ENCODE results near the gene TCFL5.

The TCFL5 gene

GRCh38 chr20:62820208-62820961 lies 41.2 kb downstream of the TCFL5 start:
- no peaks in the 10 kb centered on the region for H3K36me3 ChIP-seq (ENCODE audit: control insufficient read depth in 2 of 2, insufficient read depth in 1 of 2, low read length in 2 of 2)
- CTCF ChIA-PET: interaction anchor here (1.4 kb wide), 1 partner anchor 12 kb away, joined by 6 read pairs; no protein-coding TSS in a partner anchor
- TF ChIP-seq ZIC2 (tag by site-specific recombination; IDR thresholded peaks at IDR 0.05): 0 out of 2 replicates have a peak, but pooled peaks have one; percentile 12
- TF ChIP-seq ZNF423 (tag by site-specific recombination; IDR thresholded peaks at IDR 0.05): peak; percentile 74
- TF ChIP-seq EGR2 (tag by site-specific recombination; IDR thresholded peaks at IDR 0.05; ENCODE audit: low read depth): peak; percentile 67
- no peak for TF ChIP-seq ZNF585B (tag by site-specific recombination; IDR thresholded peaks at IDR 0.05)
- TF ChIP-seq, protein P1, sequence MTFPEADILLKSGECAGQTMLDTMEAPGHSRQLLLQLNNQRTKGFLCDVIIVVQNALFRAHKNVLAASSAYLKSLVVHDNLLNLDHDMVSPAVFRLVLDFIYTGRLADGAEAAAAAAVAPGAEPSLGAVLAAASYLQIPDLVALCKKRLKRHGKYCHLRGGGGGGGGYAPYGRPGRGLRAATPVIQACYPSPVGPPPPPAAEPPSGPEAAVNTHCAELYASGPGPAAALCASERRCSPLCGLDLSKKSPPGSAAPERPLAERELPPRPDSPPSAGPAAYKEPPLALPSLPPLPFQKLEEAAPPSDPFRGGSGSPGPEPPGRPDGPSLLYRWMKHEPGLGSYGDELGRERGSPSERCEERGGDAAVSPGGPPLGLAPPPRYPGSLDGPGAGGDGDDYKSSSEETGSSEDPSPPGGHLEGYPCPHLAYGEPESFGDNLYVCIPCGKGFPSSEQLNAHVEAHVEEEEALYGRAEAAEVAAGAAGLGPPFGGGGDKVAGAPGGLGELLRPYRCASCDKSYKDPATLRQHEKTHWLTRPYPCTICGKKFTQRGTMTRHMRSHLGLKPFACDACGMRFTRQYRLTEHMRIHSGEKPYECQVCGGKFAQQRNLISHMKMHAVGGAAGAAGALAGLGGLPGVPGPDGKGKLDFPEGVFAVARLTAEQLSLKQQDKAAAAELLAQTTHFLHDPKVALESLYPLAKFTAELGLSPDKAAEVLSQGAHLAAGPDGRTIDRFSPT (tag by site-specific recombination; IDR thresholded peaks at IDR 0.05): peak; percentile 67
- TF ChIP-seq KLF17 (tag by site-specific recombination; IDR thresholded peaks at IDR 0.05): 0 out of 2 replicates have a peak, but pooled peaks have one; percentile 16
- peak; percentile 47; the same call in 1 of the 2 replicates for TF ChIP-seq KLF1 (tag by site-specific recombination; IDR thresholded peaks at IDR 0.05)
- TF ChIP-seq ZFHX2 (tag by site-specific recombination; conservative IDR thresholded peaks at IDR 0.05): peak; percentile 86
- 0 out of 2 replicates have a peak, but pooled peaks have one; percentile 26 for TF ChIP-seq PATZ1 (tag by site-specific recombination; IDR thresholded peaks at IDR 0.05)
- TF ChIP-seq ZBTB17 (tag by site-specific recombination; IDR thresholded peaks at IDR 0.05): no peak
- no peak for TF ChIP-seq SP3 (tag by site-specific recombination; IDR thresholded peaks at IDR 0.05)
- no peak for TF ChIP-seq ZNF449 (tag by site-specific recombination; IDR thresholded peaks at IDR 0.05)
- no peak for TF ChIP-seq ZNF350 (tag by site-specific recombination; IDR thresholded peaks at IDR 0.05)
- TF ChIP-seq ZNF248 (tag by site-specific recombination; IDR thresholded peaks at IDR 0.05): no peak
- peaks cover 6% of the 10 kb centered on the region; the same call in 1 of the 2 replicates for H3K4me1 ChIP-seq (ENCODE audit: control insufficient read depth, insufficient read depth, low read length)
- POLR2A ChIA-PET: no interaction called here
- H3K9me3 ChIP-seq (ENCODE audit: control insufficient read depth, insufficient read depth, low read depth, low read length): no peaks in the 10 kb centered on the region
- H3K27ac ChIP-seq (ENCODE audit: extremely low read depth, low read depth, low read length): no peak overlapping the region
- H3K4me3 ChIP-seq (ENCODE audit: low read depth, low read length): no peak overlapping the region

- CTCF ChIA-PET: interaction anchor here (1.4 kb wide), 1 partner anchor 11 kb away, joined by 6 read pairs; no protein-coding TSS in a partner anchor
- H3K9me3 ChIP-seq (ENCODE audit: control insufficient read depth, insufficient read depth, low read depth, low read length): no peaks in the 10 kb centered on the region
- POLR2A ChIA-PET: no interaction called here
- H3K27ac ChIP-seq (ENCODE audit: extremely low read depth, low read depth, low read length): no peak overlapping the region
- no peak overlapping the region for H3K4me3 ChIP-seq (ENCODE audit: low read depth, low read length)
- H3K36me3 ChIP-seq (ENCODE audit: control insufficient read depth in 2 of 2, insufficient read depth in 1 of 2, low read length in 2 of 2): no peaks in the 10 kb centered on the region
- peaks cover 6% of the 10 kb centered on the region; the same call in 1 of the 2 replicates for H3K4me1 ChIP-seq (ENCODE audit: control insufficient read depth, insufficient read depth, low read length)
- no peak for TF ChIP-seq ELK4 (IDR thresholded peaks at IDR 0.05; ENCODE audit: borderline replicate concordance, low read depth, low read length)
- TF ChIP-seq, protein P1 (tag by site-specific recombination; IDR thresholded peaks at IDR 0.05): peak; percentile 17; the same call in 1 of the 2 replicates
- TF ChIP-seq ZNF548 (tag by site-specific recombination; IDR thresholded peaks at IDR 0.05): no peak
- TF ChIP-seq ZNF473 (tag by site-specific recombination; IDR thresholded peaks at IDR 0.05): no peak
- TF ChIP-seq ZNF571 (tag by site-specific recombination; IDR thresholded peaks at IDR 0.05): no peak
- TF ChIP-seq IKZF3 (tag by site-specific recombination; IDR thresholded peaks at IDR 0.05): no peak
- TF ChIP-seq KLF9 (tag by site-specific recombination; IDR thresholded peaks at IDR 0.05; ENCODE audit: low read depth): no peak
- no peak for TF ChIP-seq ZNF596 (tag by site-specific recombination; IDR thresholded peaks at IDR 0.05)
These were observed 42.0 kb downstream of the TCFL5 start for GRCh38 chr20:62819494-62820174.
